Esophagus muscularis mucosa (tissue), 4 donors: ENCODE results near the gene GRK3. TPM values are rescaled to one million over a fixed set of nuclear protein-coding genes. Genes with fewer than 3 reads are reported as not detected.
"Not testable (repeated sequence)": the region's sequence is repeated elsewhere in the genome, so short reads cannot be mapped to it uniquely, and the experiment has no call there.

Experiments
- DNase-seq: peaks from one replicate; pipeline ENCODE4 v3.0.0-alpha.2; 2017; ENCODE audit errors: extremely low spot score
- H3K27ac ChIP-seq, 4 donors: fragments of 200-600 bp; sonication (generic); replicated peaks in 1 of 4; 1 replicate in 3 of 4; 2 replicates in 1 of 4; pipeline ENCODE4 v1.5.1; 2016 to 2019; ENCODE audit warnings: mild to moderate bottlenecking in 1 of 4
- H3K27me3 ChIP-seq, 4 donors: fragments of 200-600 bp; sonication (generic); one replicate each; pipeline versions ENCODE4 v1.5.1 to v1.6.0; 2016 to 2019
- H3K36me3 ChIP-seq, 4 donors: fragments of 200-600 bp; sonication (generic); one replicate each; pipeline ENCODE4 v1.5.1; 2016 to 2019
- H3K4me1 ChIP-seq, 4 donors: fragments of 200-600 bp; sonication (generic); one replicate each; pipeline ENCODE4 v1.5.1; 2016 to 2019
- H3K4me3 ChIP-seq, 4 donors: fragments of 200-600 bp; sonication (generic); 1 replicate in 2 of 4; 2 replicates in 2 of 4; pipeline ENCODE4 v1.5.1; 2016 to 2019; ENCODE audit warnings: mild to moderate bottlenecking in 4 of 4, moderate library complexity in 1 of 4
- H3K9me3 ChIP-seq, 4 donors: fragments of 200-600 bp; sonication (generic); 1 replicate in 3 of 4; 2 replicates in 1 of 4; pipeline ENCODE4 v1.5.1; 2016 to 2019
- EP300 ChIP-seq: sonication (generic); formaldehyde crosslinking; IDR thresholded peaks from one replicate; pipeline ENCODE4 v1.6.1; 2017; ENCODE audit warnings: antibody characterized with exemption
- POLR2A ChIP-seq: fragments of 450-650 bp; IDR thresholded peaks from one replicate; pipeline ENCODE4 v1.6.1; 2017; ENCODE audit warnings: antibody characterized with exemption, moderate library complexity, mild to moderate bottlenecking, low read depth
- POLR2AphosphoS5 ChIP-seq, 2 donors: sonication (generic); formaldehyde crosslinking; IDR thresholded peaks; one replicate each; pipeline ENCODE4 v1.6.1; 2017; ENCODE audit warnings: antibody characterized with exemption in 2 of 2
- WGBS: methylation state at CpG from one replicate; pipeline ENCODE4 v1.1.5; 2018; 5-methylcytosine and 5-hydroxymethylcytosine counted together
- intact Hi-C: fragments of 100-400 bp; cut with DNase I; formaldehyde crosslinking; loops from one replicate; pipeline ENCODE4 v1.15.1; 2023
- total RNA-seq, 4 donors: library from RNA; depleted of rRNA; stranded (reverse); fragments of >200 nt; gene quantifications; one replicate each; pipeline versions ENCODE4 v1.1.0 to v1.2.1, GENCODE V29; 2016
- TF ChIP-seq, protein P1 (sequence below), 3 experiments: fragments of 200-600 bp in 2 of 3; fragments of 450-650 bp in 1 of 3; sonication (generic) in 2 of 3; IDR thresholded peaks; one replicate each; pipeline ENCODE4 v1.5.1; 2017 to 2019; ENCODE audit warnings: antibody characterized with exemption in 3 of 3, mild to moderate bottlenecking in 2 of 3, moderate library complexity in 1 of 3

GRK3 gene
- 1 to 10 TPM; 2.5 to 5.8 (median 4.6) TPM for total RNA-seq

DNA sequence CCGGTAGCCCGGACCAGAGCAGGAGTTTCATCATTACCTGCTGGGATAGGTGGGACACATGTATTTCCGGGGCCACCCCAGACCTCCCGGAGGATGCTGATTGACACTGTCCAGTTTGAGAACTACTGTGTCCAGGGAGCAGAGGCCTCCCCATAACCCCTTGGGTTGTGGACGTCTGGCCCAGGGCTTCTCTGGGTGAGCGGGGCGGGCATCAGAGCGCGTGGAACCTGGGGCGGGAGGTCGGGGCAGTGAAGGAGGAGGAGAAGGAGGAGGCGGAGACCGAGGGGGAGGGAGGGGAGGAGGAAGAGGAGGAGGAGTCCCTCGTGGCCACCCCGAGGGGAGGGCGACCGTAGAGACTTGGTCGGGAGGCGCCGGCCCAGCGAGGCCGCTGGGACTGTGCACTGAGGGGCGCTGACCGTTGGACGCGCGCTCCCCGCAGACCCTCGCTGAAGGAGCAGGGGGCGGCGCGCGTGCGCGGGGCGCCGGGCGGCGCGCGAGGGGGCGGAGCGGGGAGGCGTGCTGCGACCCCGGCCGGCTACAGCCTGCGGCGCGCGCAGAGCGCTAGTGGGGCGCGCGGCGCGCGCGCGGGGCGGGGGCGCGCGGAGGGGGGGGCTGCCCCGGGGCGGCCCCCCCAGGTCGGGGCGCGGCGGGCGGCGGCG lies at the start of gene GRK3:
Gene GRK3 (plus strand): TSS at position 356 of the 659 bp plus-strand sequence. CDS start 366 bp downstream, outside the sequence.
- under 1% methylated on average over 16 of the region's 73 CpGs for WGBS
- peak within 1 kb of the TSS; percentile 77 to 90 (median 82) for H3K4me3 ChIP-seq
- H3K9me3 ChIP-seq, result no peaks in the 10 kb centered on the region
- no peak for TF ChIP-seq EP300
- peak; percentile 5 to 42 for TF ChIP-seq POLR2AphosphoS5 (IDR thresholded peaks at IDR 0.05)
- peak within 1 kb of the TSS; percentile 66 to 79 (median 74) for H3K27ac ChIP-seq
- H3K36me3 ChIP-seq, result no peaks in the 10 kb centered on the region
- intact Hi-C loops, result no loop called here
- no peaks in the 10 kb centered on the region for H3K27me3 ChIP-seq
- no peak for DNase-seq
- H3K4me1 ChIP-seq, result peaks cover 11 to 30% (median 26%) of the 10 kb centered on the region in 4 donors

DNA sequence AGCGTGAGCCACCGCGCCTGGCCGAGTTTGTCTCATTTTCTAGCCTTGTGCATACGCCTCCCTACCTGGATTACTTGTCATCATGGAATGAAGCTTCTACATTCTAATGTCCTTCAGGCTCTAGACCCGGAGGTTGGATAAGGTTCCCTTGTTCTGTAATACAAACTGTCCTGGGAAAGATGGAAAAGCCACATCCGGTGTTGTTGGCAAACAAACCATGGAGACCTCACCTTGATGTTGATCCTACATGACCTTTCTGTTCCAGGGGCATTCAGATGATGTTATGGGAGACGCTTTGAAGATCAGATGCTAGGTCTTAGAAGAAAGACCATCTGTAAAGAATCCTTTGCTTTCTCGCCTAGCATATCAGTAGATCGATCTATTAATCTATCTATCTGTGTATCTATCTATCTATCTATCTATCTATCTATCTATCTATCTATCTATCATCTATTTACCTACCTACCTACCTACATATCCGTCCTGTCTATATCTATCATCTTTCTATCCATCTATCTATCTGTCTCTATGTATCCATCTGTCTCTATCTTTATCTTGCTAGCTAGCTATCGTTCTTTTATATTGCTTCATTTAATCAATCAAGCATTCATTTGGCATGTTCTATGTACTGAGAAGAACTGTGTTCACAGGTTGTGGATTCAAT lies 46.3 kb upstream of the GRK3 start:
- intact Hi-C loops, result no loop called here
- H3K27ac ChIP-seq, result no peak overlapping the region
- peaks cover 0 to 6% (median under 1%) of the 10 kb centered on the region in 4 donors for H3K36me3 ChIP-seq
- no peaks in the 10 kb centered on the region for H3K9me3 ChIP-seq
- no peak for DNase-seq
- TF ChIP-seq POLR2A (no peak), POLR2AphosphoS5 (IDR thresholded peaks at IDR 0.05) (no peak), EP300 (no peak)
- TF ChIP-seq, protein P1, sequence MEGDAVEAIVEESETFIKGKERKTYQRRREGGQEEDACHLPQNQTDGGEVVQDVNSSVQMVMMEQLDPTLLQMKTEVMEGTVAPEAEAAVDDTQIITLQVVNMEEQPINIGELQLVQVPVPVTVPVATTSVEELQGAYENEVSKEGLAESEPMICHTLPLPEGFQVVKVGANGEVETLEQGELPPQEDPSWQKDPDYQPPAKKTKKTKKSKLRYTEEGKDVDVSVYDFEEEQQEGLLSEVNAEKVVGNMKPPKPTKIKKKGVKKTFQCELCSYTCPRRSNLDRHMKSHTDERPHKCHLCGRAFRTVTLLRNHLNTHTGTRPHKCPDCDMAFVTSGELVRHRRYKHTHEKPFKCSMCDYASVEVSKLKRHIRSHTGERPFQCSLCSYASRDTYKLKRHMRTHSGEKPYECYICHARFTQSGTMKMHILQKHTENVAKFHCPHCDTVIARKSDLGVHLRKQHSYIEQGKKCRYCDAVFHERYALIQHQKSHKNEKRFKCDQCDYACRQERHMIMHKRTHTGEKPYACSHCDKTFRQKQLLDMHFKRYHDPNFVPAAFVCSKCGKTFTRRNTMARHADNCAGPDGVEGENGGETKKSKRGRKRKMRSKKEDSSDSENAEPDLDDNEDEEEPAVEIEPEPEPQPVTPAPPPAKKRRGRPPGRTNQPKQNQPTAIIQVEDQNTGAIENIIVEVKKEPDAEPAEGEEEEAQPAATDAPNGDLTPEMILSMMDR (IDR thresholded peaks at IDR 0.05), result no peak
- H3K27me3 ChIP-seq, result no peaks in the 10 kb centered on the region
- no peak overlapping the region for H3K4me3 ChIP-seq
- 92% methylated on average over 12 of the region's 12 CpGs for WGBS
- no peaks in the 10 kb centered on the region for H3K4me1 ChIP-seq

DNA sequence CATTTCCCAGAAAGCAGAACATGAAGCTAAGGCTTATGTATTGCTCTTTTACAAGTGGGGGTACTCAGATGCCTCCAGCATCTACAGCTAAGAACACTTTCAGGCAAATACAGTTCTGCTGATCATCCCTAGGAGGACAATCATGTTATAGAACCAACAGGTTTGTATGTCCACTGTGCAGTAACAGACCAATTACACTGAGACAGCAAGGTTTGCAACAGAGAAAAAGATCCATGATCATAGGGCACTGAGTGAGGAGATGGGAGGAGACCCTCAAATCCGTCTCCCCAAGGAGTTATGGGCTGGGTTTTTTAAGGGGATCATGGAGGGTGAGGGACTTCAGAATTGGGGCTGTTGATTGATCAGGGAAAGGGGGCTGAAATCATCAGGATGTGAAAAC lies 39.1 kb upstream of the GRK3 start:
- TF ChIP-seq POLR2AphosphoS5 (IDR thresholded peaks at IDR 0.05) (no peak), POLR2A (no peak), EP300 (no peak)
- TF ChIP-seq, protein P1 (IDR thresholded peaks at IDR 0.05), result no peak
- no peak overlapping the region for H3K4me3 ChIP-seq
- 76% methylated on average over 1 of the region's 1 CpG for WGBS
- intact Hi-C loops, result no loop called here
- H3K36me3 ChIP-seq, result peaks cover 0 to 10% (median 0%) of the 10 kb centered on the region in 4 donors
- H3K9me3 ChIP-seq, result peaks cover 0 to 11% (median 7%) of the 10 kb centered on the region in 4 donors
- H3K27me3 ChIP-seq, result no peaks in the 10 kb centered on the region
- no peaks in the 10 kb centered on the region for H3K4me1 ChIP-seq
- no peak for DNase-seq
- no peak overlapping the region for H3K27ac ChIP-seq

DNA sequence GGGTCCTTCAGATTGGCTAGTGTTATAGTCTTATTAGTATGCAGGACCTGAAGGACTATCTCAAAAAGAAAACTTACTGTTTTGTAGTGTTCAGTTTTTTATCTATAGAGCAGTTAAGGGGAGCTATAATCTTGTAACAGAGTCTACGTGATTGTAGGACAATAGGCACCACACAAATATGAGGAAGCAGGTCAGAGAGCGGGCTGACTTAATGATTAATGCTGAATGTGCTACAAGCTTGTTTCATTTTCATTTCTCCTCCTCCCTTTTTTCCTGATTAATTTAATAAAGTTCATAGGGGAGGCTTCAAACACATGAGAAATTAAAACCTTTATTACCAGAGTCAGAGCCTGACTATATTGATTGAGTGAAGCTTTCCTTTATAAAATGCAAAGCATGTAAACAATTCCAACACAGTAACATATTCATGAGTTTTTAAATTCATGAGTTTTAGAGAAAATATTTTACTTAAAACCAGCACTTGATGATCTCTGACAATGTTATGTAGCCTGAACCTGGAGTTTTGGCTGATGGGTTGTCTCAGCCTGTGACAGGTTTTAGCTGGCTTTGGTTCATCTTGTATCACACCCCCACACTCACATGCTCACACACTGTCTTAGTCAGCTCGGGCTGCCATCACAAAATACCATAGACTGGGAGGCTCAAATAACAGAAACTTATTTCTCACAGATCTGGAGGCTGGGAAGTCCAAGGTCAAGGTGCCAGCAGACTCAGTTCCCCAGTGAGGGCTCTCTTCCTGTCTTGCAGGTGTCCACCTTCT lies 38.5 kb upstream of the GRK3 start:
- WGBS, result 59% methylated on average over 3 of the region's 3 CpGs
- DNase-seq, H3K27me3 ChIP-seq, H3K4me1 ChIP-seq, H3K4me3 ChIP-seq, H3K27ac ChIP-seq, H3K36me3 ChIP-seq, intact Hi-C loops: not testable (repeated sequence)
- peaks cover 0 to 11% (median 7%) of the 10 kb centered on the region in 4 donors for H3K9me3 ChIP-seq

DNA sequence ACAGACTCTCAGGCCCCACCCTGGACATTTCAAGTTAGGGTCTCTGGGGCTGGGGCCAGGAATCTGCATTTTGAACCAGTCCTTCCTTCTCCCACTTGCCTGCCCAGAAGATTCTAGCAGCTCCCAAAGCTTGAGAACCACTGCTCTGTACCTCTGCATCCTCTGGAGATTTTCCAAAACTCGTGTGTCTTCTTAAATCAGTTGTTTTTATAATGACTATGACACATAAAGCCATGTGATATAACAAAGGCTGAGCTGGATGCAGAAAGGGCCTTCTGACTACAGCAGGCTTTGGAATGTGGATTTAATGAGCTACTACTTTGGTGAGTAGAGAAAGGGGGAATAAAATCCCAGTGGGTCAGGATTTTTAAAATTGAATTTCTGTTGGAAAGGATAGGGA lies 37.5 kb upstream of the GRK3 start:
- H3K4me3 ChIP-seq, H3K4me1 ChIP-seq, H3K27me3 ChIP-seq, DNase-seq, H3K36me3 ChIP-seq, H3K27ac ChIP-seq, intact Hi-C loops: not testable (repeated sequence)
- H3K9me3 ChIP-seq, result peaks cover 0 to 11% (median 7%) of the 10 kb centered on the region in 4 donors
- WGBS, result 6% methylated on average over 1 of the region's 1 CpG

DNA sequence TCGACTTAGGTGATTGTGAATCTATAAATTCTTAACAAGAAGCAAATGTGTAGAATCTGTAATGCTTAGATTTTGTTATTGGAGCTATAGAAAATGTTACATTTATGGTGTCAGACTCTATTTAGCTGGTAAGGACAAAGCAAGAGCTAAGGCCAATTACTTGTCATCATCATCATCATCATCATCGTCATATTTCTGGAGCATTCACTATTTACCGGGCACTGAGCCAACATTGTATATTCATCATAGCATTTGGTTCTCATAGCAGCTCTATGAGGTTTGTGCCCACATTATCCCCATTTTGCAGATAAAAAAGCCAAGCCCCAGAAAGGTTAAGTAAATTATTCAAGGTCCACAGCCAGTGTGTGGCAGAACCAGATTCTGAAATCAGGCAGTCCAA lies 36.4 kb upstream of the GRK3 start:
- intact Hi-C loops, H3K36me3 ChIP-seq, DNase-seq, H3K4me3 ChIP-seq, H3K27me3 ChIP-seq, H3K27ac ChIP-seq, H3K4me1 ChIP-seq: not testable (repeated sequence)
- peaks cover 0 to 11% (median 7%) of the 10 kb centered on the region in 4 donors for H3K9me3 ChIP-seq
- WGBS, result 84% methylated on average over 3 of the region's 3 CpGs

DNA sequence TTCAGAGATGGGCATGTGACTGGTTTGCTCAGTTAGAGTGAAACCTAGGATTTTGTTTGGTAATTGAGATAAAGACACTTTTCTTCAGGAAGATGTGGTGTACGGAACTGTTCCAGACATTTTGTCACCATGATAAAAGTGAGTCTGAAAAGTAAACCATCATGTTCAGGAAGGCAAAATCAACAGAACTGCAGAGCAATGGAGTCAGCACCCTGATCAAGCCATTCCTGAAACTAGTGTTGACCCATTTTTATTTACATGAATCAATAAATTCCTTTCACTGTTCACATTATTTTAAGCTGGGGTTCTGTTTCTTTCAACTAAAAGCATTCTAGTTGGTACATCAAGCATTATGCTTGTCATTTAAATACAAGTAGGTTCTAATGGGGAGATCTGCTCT lies 35.4 kb upstream of the GRK3 start:
- H3K36me3 ChIP-seq, H3K27me3 ChIP-seq, H3K27ac ChIP-seq, H3K4me3 ChIP-seq, DNase-seq, H3K4me1 ChIP-seq, intact Hi-C loops: not testable (repeated sequence)
- peaks cover 0 to 11% (median 7%) of the 10 kb centered on the region in 4 donors for H3K9me3 ChIP-seq
- 74% methylated on average over 1 of the region's 1 CpG for WGBS

DNA sequence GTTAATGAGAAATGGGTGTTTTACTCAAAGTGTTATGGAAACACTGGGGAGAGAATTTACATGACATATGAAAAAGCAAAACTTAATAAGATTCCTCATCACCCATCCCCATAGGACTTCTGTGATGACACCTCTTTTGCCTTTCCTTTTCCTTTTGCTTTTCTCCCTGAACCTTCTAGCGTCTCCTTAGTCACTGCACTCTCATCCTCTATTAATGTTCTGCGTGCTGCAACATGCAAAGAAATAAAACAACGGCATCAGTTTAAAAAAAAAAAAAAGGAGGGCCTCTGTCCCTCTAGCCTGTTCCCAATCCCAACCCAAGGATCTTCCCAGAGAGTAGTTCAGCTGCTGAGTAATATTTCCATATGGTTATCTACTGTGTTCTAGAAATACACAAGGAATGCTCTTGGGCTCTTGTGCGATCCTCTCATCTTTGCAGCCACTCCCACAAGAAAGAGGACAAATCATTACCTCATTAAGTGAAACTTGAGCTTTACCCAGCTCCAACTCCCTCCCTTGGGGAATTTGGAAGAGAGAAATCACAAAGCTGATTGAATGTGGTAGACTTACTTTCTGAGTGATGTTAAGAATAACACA lies 34.8 kb upstream of the GRK3 start:
- H3K4me3 ChIP-seq, DNase-seq, intact Hi-C loops, H3K36me3 ChIP-seq, H3K4me1 ChIP-seq, H3K27me3 ChIP-seq, H3K27ac ChIP-seq: not testable (repeated sequence)
- H3K9me3 ChIP-seq, result peaks cover 0 to 11% (median 7%) of the 10 kb centered on the region in 4 donors
- 77% methylated on average over 4 of the region's 4 CpGs for WGBS

DNA sequence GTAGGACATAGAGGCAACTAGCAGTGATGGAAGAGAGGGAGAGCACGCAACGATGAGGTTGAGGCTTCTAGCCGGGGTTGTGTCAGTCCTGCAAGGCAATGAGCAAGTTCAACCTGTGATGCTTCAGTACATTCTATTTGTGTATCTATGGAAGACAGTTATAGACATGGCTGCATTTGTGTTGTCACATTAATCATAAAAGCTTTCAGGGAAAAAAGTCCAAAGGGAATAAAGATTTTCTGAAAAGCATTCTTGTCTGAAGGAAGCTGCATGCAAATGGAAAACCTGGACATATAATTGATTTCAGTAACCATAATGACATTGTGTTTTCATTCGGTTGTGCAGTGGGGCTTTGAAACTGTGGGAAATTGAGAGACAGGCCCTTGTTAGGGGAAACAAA lies 32.8 kb upstream of the GRK3 start:
- H3K9me3 ChIP-seq, H3K4me3 ChIP-seq, H3K27me3 ChIP-seq, H3K4me1 ChIP-seq, DNase-seq, intact Hi-C loops, H3K36me3 ChIP-seq, H3K27ac ChIP-seq: not testable (repeated sequence)
- WGBS, result 74% methylated on average over 4 of the region's 4 CpGs
